H9 (cell line): ENCODE data around the gene SPTBN2. TPM values are rescaled to one million over a fixed set of nuclear protein-coding genes. Genes with fewer than 3 reads are reported as not detected.

ENCODE experiments used
- DNase-seq: peaks from one replicate; pipeline ENCODE4 v3.0.0-alpha.2; 2017
- H2AFZ ChIP-seq: one replicate; pipeline ENCODE4 v1.6.1; 2013; ENCODE audit warnings: mild to moderate bottlenecking, low read length, control low read depth, moderate library complexity
- H2AK5ac ChIP-seq: 2 replicates; pipeline ENCODE4 v1.6.1; 2013; ENCODE audit warnings: low read length, control low read depth, mixed read lengths; ENCODE audit not compliant: insufficient read length
- H2BK120ac ChIP-seq: one replicate; pipeline ENCODE4 v1.6.1; 2013; ENCODE audit warnings: low read depth, mild to moderate bottlenecking, low read length, control low read depth, inconsistent platforms; ENCODE audit not compliant: poor library complexity, severe bottlenecking
- H2BK12ac ChIP-seq: 2 replicates; pipeline ENCODE4 v1.6.1; 2013; ENCODE audit warnings: low read length, control low read depth, mixed read lengths, low read depth; ENCODE audit not compliant: insufficient read length
- H2BK15ac ChIP-seq: 2 replicates; pipeline ENCODE4 v1.6.1; 2013; ENCODE audit warnings: low read depth, low read length, control low read depth
- H2BK20ac ChIP-seq: one replicate; pipeline ENCODE4 v1.6.1; 2013; ENCODE audit warnings: low read depth, mild to moderate bottlenecking, low read length, control low read depth, inconsistent platforms; ENCODE audit not compliant: poor library complexity, severe bottlenecking
- H2BK5ac ChIP-seq: 2 replicates; pipeline ENCODE4 v1.6.1; 2013; ENCODE audit warnings: low read length, control low read depth, mixed read lengths; ENCODE audit not compliant: insufficient read length
- H3K14ac ChIP-seq: 2 replicates; pipeline ENCODE4 v1.6.1; 2013; ENCODE audit warnings: low read length, control low read depth; ENCODE audit not compliant: insufficient read depth
- H3K18ac ChIP-seq: 2 replicates; pipeline ENCODE4 v1.6.1; 2013; ENCODE audit warnings: low read depth, mild to moderate bottlenecking, mixed read lengths, low read length, control low read depth; ENCODE audit not compliant: insufficient read length
- H3K23ac ChIP-seq: 2 replicates; pipeline ENCODE4 v1.6.1; 2013; ENCODE audit warnings: low read length, control low read depth, mixed read lengths, low read depth; ENCODE audit not compliant: insufficient read length
- H3K23me2 ChIP-seq: 2 replicates; pipeline ENCODE4 v1.6.1; 2013; ENCODE audit warnings: low read depth, mild to moderate bottlenecking, mixed read lengths, low read length, control low read depth; ENCODE audit not compliant: insufficient read length, poor library complexity, severe bottlenecking
- H3K27ac ChIP-seq: 2 replicates; pipeline ENCODE4 v1.5.1; 2013; ENCODE audit warnings: low read length, control low read depth, mixed read lengths, low read depth; ENCODE audit not compliant: insufficient read length
- H3K27me3 ChIP-seq: 2 replicates; pipeline ENCODE4 v1.6.1; 2013; ENCODE audit warnings: low read length, control low read depth, inconsistent platforms; ENCODE audit not compliant: insufficient read depth
- H3K4ac ChIP-seq: 2 replicates; pipeline ENCODE4 v1.6.1; 2013; ENCODE audit warnings: low read depth, mild to moderate bottlenecking, control low read depth, inconsistent platforms, low read length, moderate library complexity
- H3K4me1 ChIP-seq: 2 replicates; pipeline ENCODE4 v1.6.1; 2013; ENCODE audit warnings: low read length, control low read depth, inconsistent platforms; ENCODE audit not compliant: insufficient read depth
- H3K4me2 ChIP-seq: 2 replicates; pipeline ENCODE4 v1.6.1; 2013; ENCODE audit warnings: low read length, control low read depth, mixed read lengths; ENCODE audit not compliant: insufficient read length, insufficient read depth
- H3K56ac ChIP-seq: 2 replicates; pipeline ENCODE4 v1.6.1; 2013; ENCODE audit warnings: low read depth, mild to moderate bottlenecking, mixed read lengths, low read length, control low read depth; ENCODE audit not compliant: insufficient read length
- H3K79me1 ChIP-seq: 2 replicates; pipeline ENCODE4 v1.6.1; 2013; ENCODE audit warnings: low read depth, mild to moderate bottlenecking, moderate library complexity, low read length, control low read depth, inconsistent platforms; ENCODE audit not compliant: insufficient read depth, poor library complexity, severe bottlenecking
- H3K79me2 ChIP-seq: 2 replicates; pipeline ENCODE4 v1.6.1; 2013; ENCODE audit warnings: low read length, control low read depth, inconsistent platforms; ENCODE audit not compliant: insufficient read depth
- H3K9ac ChIP-seq: 2 replicates; pipeline ENCODE4 v1.6.1; 2013; ENCODE audit warnings: low read length, control low read depth, mixed read lengths; ENCODE audit not compliant: insufficient read length; ENCODE audit errors: extremely low read depth
- H3K9me3 ChIP-seq: one replicate; pipeline ENCODE4 v1.6.1; 2013; ENCODE audit warnings: low read depth, low read length, inconsistent platforms; ENCODE audit not compliant: control insufficient read depth
- H3T11ph ChIP-seq: one replicate; pipeline ENCODE4 v1.6.1; 2013; ENCODE audit warnings: mild to moderate bottlenecking, low read length, control low read depth, inconsistent platforms
- H4K20me1 ChIP-seq: one replicate; pipeline ENCODE4 v1.6.1; 2013; ENCODE audit not compliant: control insufficient read depth, insufficient read length, insufficient read depth
- H4K5ac ChIP-seq: 2 replicates; pipeline ENCODE4 v1.6.1; 2013; ENCODE audit warnings: low read depth, mild to moderate bottlenecking, mixed read lengths, low read length, control low read depth; ENCODE audit not compliant: insufficient read length
- H4K8ac ChIP-seq: replicated peaks from 2 replicates; pipeline ENCODE4 v1.6.1; 2013; ENCODE audit warnings: low read length, control low read depth, mixed read lengths, low read depth; ENCODE audit not compliant: insufficient read length
- H4K91ac ChIP-seq: 2 replicates; pipeline ENCODE4 v1.6.1; 2013; ENCODE audit warnings: low read depth, mild to moderate bottlenecking, moderate library complexity, mixed read lengths, low read length, control low read depth; ENCODE audit not compliant: insufficient read length
- H3K27ac Mint-ChIP-seq, 3 experiments: 2 replicates in 2 of 3; 3 replicates in 1 of 3; pipeline ENCODE4 v1.8.0; 2020 to 2021; ENCODE audit warnings: mixed read lengths in 3 of 3, mild to moderate bottlenecking in 1 of 3, moderate library complexity in 1 of 3
- H3K27me3 Mint-ChIP-seq: 2 replicates; pipeline ENCODE4 v1.8.0; 2021; ENCODE audit warnings: low read depth, mild to moderate bottlenecking, moderate library complexity, mixed read lengths
- H3K36me3 Mint-ChIP-seq, 3 experiments: 2 replicates in 2 of 3; 3 replicates in 1 of 3; pipeline ENCODE4 v1.8.0; 2020 to 2021; ENCODE audit warnings: low read depth in 3 of 3, mixed read lengths in 3 of 3; ENCODE audit not compliant: insufficient read depth in 1 of 3
- H3K4me1 Mint-ChIP-seq, 2 experiments: 2 replicates each; pipeline ENCODE4 v1.8.0; 2020; ENCODE audit warnings: mixed read lengths in 2 of 2
- H3K4me3 Mint-ChIP-seq, 2 experiments: 2 replicates in 1 of 2; 3 replicates in 1 of 2; pipeline ENCODE4 v1.8.0; 2020 to 2021; ENCODE audit warnings: mild to moderate bottlenecking in 2 of 2, mixed read lengths in 2 of 2, moderate library complexity in 1 of 2
- H3K9me3 Mint-ChIP-seq, 2 experiments: 2 replicates in 1 of 2; 3 replicates in 1 of 2; pipeline ENCODE4 v1.8.0; 2020; ENCODE audit warnings: mild to moderate bottlenecking in 2 of 2, mixed read lengths in 2 of 2, moderate library complexity in 1 of 2
- WGBS: extraction: QIAGEN DNeasy Blood & Tissue Kit; methylation state at CpG from one replicate; pipeline ENCODE4 v1.1.7; 2013; ENCODE audit warnings: missing lambda C conversion rate, low lambda C conversion rate, mixed read lengths; ENCODE audit not compliant: insufficient read length; ENCODE audit errors: extremely low coverage; 5-methylcytosine and 5-hydroxymethylcytosine counted together
- total RNA-seq: library from RNA; stranded (reverse); gene quantifications from 2 replicates; pipeline ENCODE4 v1.2.1, GENCODE V29; 2021
- TF ChIP-seq, protein P1 (sequence below): fragments of 200-600 bp; sonication (generic); conservative IDR thresholded peaks from 3 replicates; pipeline ENCODE4 v1.8.0; 2021; ENCODE audit warnings: antibody characterized with exemption, mild to moderate bottlenecking

Gene SPTBN2
- total RNA-seq, 1 experiment from 2014 or later: 80.4 TPM

DNA sequence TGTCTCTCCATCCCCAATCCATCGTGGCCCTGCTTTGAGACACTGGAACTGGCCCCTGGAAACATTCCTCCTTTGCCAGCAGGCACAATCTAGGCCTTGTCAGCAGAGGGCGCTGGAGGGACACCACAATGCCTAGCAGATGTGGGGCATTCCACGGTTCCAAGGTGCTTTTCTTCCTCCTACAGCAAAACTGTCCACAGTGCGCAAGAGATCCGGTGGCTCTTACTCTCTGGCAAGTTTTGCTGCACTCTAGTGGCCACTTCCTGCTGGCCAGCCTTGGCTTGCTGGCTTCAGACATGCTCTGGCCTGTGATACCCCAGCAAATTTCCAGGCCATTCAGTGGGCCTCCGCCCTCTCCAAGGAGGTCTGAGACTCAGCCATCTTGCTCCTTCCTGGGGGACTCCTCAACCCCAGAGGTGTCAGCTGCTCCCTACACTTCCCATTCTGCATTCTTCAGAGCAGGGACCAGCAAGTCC lies 34.2 kb downstream of the SPTBN2 start:
- H3K4me3 Mint-ChIP-seq: no peak overlapping the region; a peak in 1 of 5 replicates
- H3K4me1 Mint-ChIP-seq: peaks cover 5 to 8% of the 10 kb centered on the region in 2 experiments; a peak in 1 of 4 replicates
- peak overlapping the region; percentile 15 to 79 (median 64); a peak in 6 of 7 replicates for H3K27ac Mint-ChIP-seq
- no peaks in the 10 kb centered on the region for H3K9me3 ChIP-seq
- H3T11ph ChIP-seq: no peak overlapping the region
- peaks cover 17 to 92% (median 91%) of the 10 kb centered on the region in 3 experiments; a peak in 6 of 7 replicates for H3K36me3 Mint-ChIP-seq
- no peak overlapping the region for H2BK20ac ChIP-seq
- no peaks in the 10 kb centered on the region for H3K27me3 Mint-ChIP-seq
- no peaks in the 10 kb centered on the region for H3K79me2 ChIP-seq
- TF ChIP-seq, protein P1, sequence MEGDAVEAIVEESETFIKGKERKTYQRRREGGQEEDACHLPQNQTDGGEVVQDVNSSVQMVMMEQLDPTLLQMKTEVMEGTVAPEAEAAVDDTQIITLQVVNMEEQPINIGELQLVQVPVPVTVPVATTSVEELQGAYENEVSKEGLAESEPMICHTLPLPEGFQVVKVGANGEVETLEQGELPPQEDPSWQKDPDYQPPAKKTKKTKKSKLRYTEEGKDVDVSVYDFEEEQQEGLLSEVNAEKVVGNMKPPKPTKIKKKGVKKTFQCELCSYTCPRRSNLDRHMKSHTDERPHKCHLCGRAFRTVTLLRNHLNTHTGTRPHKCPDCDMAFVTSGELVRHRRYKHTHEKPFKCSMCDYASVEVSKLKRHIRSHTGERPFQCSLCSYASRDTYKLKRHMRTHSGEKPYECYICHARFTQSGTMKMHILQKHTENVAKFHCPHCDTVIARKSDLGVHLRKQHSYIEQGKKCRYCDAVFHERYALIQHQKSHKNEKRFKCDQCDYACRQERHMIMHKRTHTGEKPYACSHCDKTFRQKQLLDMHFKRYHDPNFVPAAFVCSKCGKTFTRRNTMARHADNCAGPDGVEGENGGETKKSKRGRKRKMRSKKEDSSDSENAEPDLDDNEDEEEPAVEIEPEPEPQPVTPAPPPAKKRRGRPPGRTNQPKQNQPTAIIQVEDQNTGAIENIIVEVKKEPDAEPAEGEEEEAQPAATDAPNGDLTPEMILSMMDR: peak; percentile 98
- no peak overlapping the region for H3K18ac ChIP-seq
- H4K8ac ChIP-seq: no peak overlapping the region
- H3K4ac ChIP-seq: no peak overlapping the region
- no peak overlapping the region for H3K27ac ChIP-seq
- no peaks in the 10 kb centered on the region for H3K27me3 ChIP-seq
- H3K4me1 ChIP-seq: no peaks in the 10 kb centered on the region
- H2AK5ac ChIP-seq: no peak overlapping the region
- H3K9me3 Mint-ChIP-seq: no peaks in the 10 kb centered on the region; a peak in 1 of 5 replicates
- H4K91ac ChIP-seq: no peak overlapping the region
- H3K4me2 ChIP-seq: no peak overlapping the region
- no peaks in the 10 kb centered on the region for H3K79me1 ChIP-seq
- H4K20me1 ChIP-seq: no peaks in the 10 kb centered on the region
- no peak overlapping the region for H3K14ac ChIP-seq
- no peaks in the 10 kb centered on the region for H3K23me2 ChIP-seq
- H4K5ac ChIP-seq: no peak overlapping the region
- H3K56ac ChIP-seq: no peak overlapping the region
- WGBS: no CpG with 5 or more reads among the region's 6 CpGs
- DNase-seq: peak; percentile 97
- H2BK15ac ChIP-seq: no peak overlapping the region
- no peak overlapping the region for H2BK120ac ChIP-seq
- no peak overlapping the region for H3K9ac ChIP-seq
- H2BK12ac ChIP-seq: no peak overlapping the region
- H2AFZ ChIP-seq: no peak overlapping the region
- no peak overlapping the region for H2BK5ac ChIP-seq
- no peak overlapping the region for H3K23ac ChIP-seq
